Measurements from ENCODE around the gene EIF3L.

EIF3L gene

GRCh38 chr22:37926358-37926757 lies 77.1 kb downstream of the EIF3L start:
- Histone ChIP-seq H3K27me3 (replicated peaks; ENCODE audit: control insufficient read depth, insufficient read depth, low read length) (no peaks in the 10 kb centered on the region), H3K4me3 (replicated peaks; ENCODE audit: low read depth, low read length) (no peak overlapping the region), H3K36me3 (ENCODE audit: control insufficient read depth, insufficient read depth, low read length) (peaks cover 15% of the 10 kb centered on the region)
- TF ChIP-seq, protein P1, sequence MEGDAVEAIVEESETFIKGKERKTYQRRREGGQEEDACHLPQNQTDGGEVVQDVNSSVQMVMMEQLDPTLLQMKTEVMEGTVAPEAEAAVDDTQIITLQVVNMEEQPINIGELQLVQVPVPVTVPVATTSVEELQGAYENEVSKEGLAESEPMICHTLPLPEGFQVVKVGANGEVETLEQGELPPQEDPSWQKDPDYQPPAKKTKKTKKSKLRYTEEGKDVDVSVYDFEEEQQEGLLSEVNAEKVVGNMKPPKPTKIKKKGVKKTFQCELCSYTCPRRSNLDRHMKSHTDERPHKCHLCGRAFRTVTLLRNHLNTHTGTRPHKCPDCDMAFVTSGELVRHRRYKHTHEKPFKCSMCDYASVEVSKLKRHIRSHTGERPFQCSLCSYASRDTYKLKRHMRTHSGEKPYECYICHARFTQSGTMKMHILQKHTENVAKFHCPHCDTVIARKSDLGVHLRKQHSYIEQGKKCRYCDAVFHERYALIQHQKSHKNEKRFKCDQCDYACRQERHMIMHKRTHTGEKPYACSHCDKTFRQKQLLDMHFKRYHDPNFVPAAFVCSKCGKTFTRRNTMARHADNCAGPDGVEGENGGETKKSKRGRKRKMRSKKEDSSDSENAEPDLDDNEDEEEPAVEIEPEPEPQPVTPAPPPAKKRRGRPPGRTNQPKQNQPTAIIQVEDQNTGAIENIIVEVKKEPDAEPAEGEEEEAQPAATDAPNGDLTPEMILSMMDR (IDR thresholded peaks at IDR 0.05; ENCODE audit: insufficient read depth, low read length, poor library complexity, severe bottlenecking) = no peak
- no peak for DNase-seq (ENCODE audit: extremely low read depth, insufficient read length)

GRCh38 chr22:37926771-37927636 lies 77.8 kb downstream of the EIF3L start:
- DNase-seq (ENCODE audit: extremely low read depth, insufficient read length) = no peak
- TF ChIP-seq, protein P1 (IDR thresholded peaks at IDR 0.05; ENCODE audit: insufficient read depth, low read length, poor library complexity, severe bottlenecking) = no peak
- Histone ChIP-seq H3K36me3 (ENCODE audit: control insufficient read depth, insufficient read depth, low read length) (peaks cover 15% of the 10 kb centered on the region), H3K27me3 (replicated peaks; ENCODE audit: control insufficient read depth, insufficient read depth, low read length) (no peaks in the 10 kb centered on the region), H3K4me3 (replicated peaks; ENCODE audit: low read depth, low read length) (no peak overlapping the region)

DNA sequence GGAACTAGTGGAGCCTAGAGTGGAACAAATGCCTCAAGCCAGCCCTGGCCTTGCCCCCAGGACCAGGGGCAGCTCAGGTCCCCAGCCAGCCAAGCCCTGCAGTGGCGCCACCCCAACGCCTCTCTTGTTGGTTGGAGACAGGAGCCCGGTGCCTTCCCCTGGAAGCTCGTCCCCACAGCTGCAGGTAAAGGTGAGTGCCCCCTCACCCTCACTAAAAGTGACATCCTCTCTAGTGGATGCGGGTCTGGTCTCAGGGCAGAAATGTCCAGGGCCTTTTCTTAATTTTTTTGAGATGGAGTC lies 78.4 kb downstream of the EIF3L start:
- Histone ChIP-seq H3K4me3 (replicated peaks; ENCODE audit: low read depth, low read length) (no peak overlapping the region), H3K36me3 (ENCODE audit: control insufficient read depth, insufficient read depth, low read length) (peaks cover 20% of the 10 kb centered on the region), H3K27me3 (replicated peaks; ENCODE audit: control insufficient read depth, insufficient read depth, low read length) (no peaks in the 10 kb centered on the region)
- TF ChIP-seq, protein P1 (IDR thresholded peaks at IDR 0.05; ENCODE audit: insufficient read depth, low read length, poor library complexity, severe bottlenecking) = no peak
- no peak for DNase-seq (ENCODE audit: extremely low read depth, insufficient read length)

DNA sequence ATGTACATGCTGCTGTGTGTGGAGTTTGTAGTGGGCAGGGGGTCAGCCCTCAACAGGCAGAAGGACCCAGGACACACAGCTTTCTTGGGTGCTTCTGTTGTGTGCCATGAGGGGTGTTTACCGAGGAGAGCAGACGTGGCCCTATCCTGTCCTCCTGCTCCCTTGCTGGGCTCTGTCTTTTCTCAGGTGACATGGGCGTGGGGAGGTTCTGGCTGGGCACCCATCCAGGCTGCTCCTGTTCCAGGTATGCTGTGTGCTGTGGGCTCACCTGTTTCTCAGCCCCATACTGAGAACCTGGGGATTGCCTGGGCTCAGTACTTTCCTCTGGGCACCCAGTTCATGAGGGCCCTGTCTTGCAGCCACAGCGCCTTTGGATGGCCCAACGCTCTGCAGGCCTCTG lies 80.2 kb downstream of the EIF3L start:
- DNase-seq (ENCODE audit: extremely low read depth, insufficient read length) = no peak
- TF ChIP-seq, protein P1 (IDR thresholded peaks at IDR 0.05; ENCODE audit: insufficient read depth, low read length, poor library complexity, severe bottlenecking) = no peak
- Histone ChIP-seq H3K4me3 (replicated peaks; ENCODE audit: low read depth, low read length) (no peak overlapping the region), H3K27me3 (replicated peaks; ENCODE audit: control insufficient read depth, insufficient read depth, low read length) (no peaks in the 10 kb centered on the region), H3K36me3 (ENCODE audit: control insufficient read depth, insufficient read depth, low read length) (peaks cover 21% of the 10 kb centered on the region)

- no peak overlapping the region for H3K4me3 ChIP-seq (replicated peaks; ENCODE audit: low read depth, low read length)
Measured at GRCh38 chr22:37930270-37930951, 81.2 kb downstream of the EIF3L start.

More at GRCh38 chr22:37930270-37930951, 81.2 kb downstream of the EIF3L start:
- Histone ChIP-seq H3K36me3 (ENCODE audit: control insufficient read depth, insufficient read depth, low read length) (peaks cover 19% of the 10 kb centered on the region), H3K27me3 (replicated peaks; ENCODE audit: control insufficient read depth, insufficient read depth, low read length) (no peaks in the 10 kb centered on the region)
- TF ChIP-seq, protein P1 (IDR thresholded peaks at IDR 0.05; ENCODE audit: insufficient read depth, low read length, poor library complexity, severe bottlenecking) = peak; percentile 65
- DNase-seq (ENCODE audit: extremely low read depth, insufficient read length) = no peak

Measured in GM06990 (cell line).